Globus pallidus (tissue), 1 donor: Measurements from ENCODE around the gene GNA14.
"Not testable (repeated sequence)": the region's sequence is repeated elsewhere in the genome, so short reads cannot be mapped to it uniquely, and the experiment has no call there.

ENCODE experiments used
- DNase-seq: peaks from one replicate; pipeline ENCODE4 v3.0.0-alpha.2; 2015; ENCODE audit warnings: low spot score

Gene GNA14

GRCh38 chr9:77588271-77588937, 59.7 kb downstream of the GNA14 start:
- no peak for DNase-seq

- no peak for DNase-seq
Observed at GRCh38 chr9:77587851-77588250, 60.3 kb downstream of the GNA14 start.

- no peak for DNase-seq
Observed at GRCh38 chr9:77587042-77587441, 61.1 kb downstream of the GNA14 start.

GRCh38 chr9:77586591-77586990, 61.5 kb downstream of the GNA14 start:
- no peak for DNase-seq

- DNase-seq, result no peak
Observed at GRCh38 chr9:77585335-77585786, 62.8 kb downstream of the GNA14 start.

GRCh38 chr9:77584927-77585326, 63.2 kb downstream of the GNA14 start:
- DNase-seq, result not testable (repeated sequence)

GRCh38 chr9:77582961-77583576, 65.1 kb downstream of the GNA14 start:
- no peak for DNase-seq

GRCh38 chr9:77582525-77582924, 65.6 kb downstream of the GNA14 start:
- no peak for DNase-seq

- no peak for DNase-seq
Observed at GRCh38 chr9:77575785-77576184, 72.3 kb downstream of the GNA14 start.

GRCh38 chr9:77569335-77569734, 78.8 kb downstream of the GNA14 start:
- DNase-seq, result no peak

GRCh38 chr9:77563174-77563573, 84.9 kb downstream of the GNA14 start:
- no peak for DNase-seq

- DNase-seq, result no peak
Observed at GRCh38 chr9:77562019-77562748, 85.9 kb downstream of the GNA14 start.

- DNase-seq, result no peak
Observed at GRCh38 chr9:77561331-77562018, 86.6 kb downstream of the GNA14 start.

GRCh38 chr9:77556396-77556795, 91.7 kb downstream of the GNA14 start:
- DNase-seq, result no peak

- DNase-seq, result no peak
Observed at GRCh38 chr9:77554586-77555105, 93.5 kb downstream of the GNA14 start.

- no peak for DNase-seq
Observed at GRCh38 chr9:77547106-77547730, 100.9 kb downstream of the GNA14 start.

- no peak for DNase-seq
Observed at GRCh38 chr9:77546376-77546950, 101.7 kb downstream of the GNA14 start.

GRCh38 chr9:77544546-77544945, 103.6 kb downstream of the GNA14 start:
- no peak for DNase-seq

- DNase-seq, result no peak
Observed at GRCh38 chr9:77543131-77543822, 104.8 kb downstream of the GNA14 start.

GRCh38 chr9:77541600-77541999, 106.5 kb downstream of the GNA14 start:
- DNase-seq, result no peak

- DNase-seq, result no peak
Observed at GRCh38 chr9:77541055-77541454, 107.1 kb downstream of the GNA14 start.
